Activated CD4-positive, alpha-beta T cell treated with anti-CD3 and anti-CD28 coated beads, Interleukin-2, amount 50 U/mL, for 4 hours (primary cell): Measurements from ENCODE around the gene ELFN2.

Experiments used
- DNase-seq, 2 experiments: peaks; one replicate each; pipeline ENCODE4 v3.0.0-alpha.2; 2020

The ELFN2 gene

DNA sequence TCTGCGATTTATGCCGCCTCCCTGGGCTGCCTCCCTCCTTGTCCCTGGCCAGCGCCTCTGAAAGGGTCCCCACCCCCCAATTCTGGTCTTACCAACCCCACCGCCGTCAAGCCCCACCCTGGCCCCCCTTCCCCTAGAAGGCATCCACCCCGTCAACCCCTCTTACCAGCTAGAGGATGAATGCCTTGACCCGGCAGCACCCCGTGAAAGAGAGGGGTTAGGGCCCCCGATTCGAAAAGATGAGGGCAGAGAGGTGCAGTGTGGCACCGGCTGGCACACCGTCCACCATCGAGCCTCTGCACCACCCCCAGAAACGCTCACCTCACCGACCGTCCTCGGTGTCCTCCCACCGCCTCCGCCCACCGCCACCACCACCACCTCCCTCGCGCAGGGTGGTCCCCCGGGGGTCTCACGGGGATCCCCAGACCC lies 559 bp downstream of the ELFN2 start:
- no peak for DNase-seq

DNA sequence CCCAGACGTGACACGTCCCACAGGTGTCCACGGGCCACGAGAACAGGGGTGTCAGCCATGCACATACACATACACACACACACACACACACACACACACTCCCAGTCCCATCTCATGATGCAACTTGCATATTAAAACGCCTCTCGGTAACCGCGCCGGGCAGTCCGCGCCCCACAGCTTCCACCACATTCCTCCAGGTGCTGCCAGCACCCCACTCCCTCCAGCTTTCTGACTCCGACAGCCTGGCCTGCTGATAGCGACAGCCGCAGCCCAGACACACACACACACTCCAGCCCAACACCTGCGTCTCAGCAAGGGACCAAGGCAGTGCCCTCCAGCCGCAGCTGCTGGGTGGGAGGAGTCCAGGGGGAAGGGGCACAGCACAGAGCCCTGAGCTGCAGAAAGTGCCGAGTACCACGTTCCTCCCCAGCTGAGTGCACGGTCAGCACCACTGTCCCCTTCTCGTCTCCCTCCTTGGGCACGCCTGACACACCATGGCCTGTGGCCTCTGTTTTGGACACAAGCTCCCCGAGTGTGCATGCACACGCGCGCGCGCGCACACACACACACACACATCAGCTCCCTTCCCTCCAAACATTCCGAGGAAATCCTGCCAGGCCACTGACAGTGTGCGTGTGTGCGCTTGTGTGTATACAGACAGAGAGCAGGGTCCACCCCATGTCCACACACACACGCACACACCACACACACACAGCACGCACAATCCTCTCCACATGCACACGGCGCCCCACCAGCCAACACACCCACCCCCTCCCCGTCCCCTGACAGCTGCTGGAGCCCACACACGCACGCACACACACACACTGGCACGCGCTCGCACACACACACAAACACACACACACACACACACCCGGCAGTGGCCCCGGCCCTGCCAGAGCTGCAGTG lies 1.2 kb downstream of the ELFN2 start:
- DNase-seq: no peak

DNA sequence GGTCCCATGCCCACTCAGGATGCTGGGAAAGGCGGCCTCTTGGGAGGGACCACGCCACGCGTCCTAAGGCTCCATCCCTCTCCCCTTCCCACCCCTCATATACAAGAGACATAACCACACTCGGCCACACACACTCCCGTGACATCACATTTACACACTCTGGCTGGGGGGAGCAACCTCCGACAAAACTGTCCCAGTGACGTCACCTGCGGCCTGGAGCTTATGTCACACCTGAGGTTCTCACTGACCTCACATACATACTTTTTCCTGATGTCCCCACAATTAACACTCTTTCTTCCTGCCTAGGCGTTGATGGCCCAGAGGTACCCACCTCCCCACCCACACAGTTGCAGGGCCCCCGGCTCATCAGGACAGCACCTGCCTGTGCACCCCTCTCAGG lies 1.9 kb downstream of the ELFN2 start:
- no peak for DNase-seq

DNA sequence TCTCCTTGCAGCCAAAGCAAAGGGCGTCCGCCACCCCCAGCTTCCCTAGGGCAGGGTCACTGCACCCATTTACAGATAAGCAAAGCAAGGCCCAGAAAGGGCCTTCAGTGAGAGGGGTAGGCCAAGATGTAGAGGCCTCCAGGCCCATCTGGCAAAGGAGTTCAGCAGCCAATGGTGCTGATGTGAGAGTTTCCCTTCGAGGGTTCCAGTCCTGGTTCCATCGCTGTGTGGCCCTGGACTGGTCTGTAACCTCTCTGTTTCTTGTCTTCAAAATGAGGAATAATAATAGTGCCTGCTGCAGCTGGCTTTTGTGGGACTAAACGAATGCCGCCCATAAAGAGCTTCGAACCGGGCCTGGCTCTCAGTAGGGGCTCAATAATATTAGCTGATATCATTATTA lies 4.0 kb downstream of the ELFN2 start:
- DNase-seq: no peak

DNA sequence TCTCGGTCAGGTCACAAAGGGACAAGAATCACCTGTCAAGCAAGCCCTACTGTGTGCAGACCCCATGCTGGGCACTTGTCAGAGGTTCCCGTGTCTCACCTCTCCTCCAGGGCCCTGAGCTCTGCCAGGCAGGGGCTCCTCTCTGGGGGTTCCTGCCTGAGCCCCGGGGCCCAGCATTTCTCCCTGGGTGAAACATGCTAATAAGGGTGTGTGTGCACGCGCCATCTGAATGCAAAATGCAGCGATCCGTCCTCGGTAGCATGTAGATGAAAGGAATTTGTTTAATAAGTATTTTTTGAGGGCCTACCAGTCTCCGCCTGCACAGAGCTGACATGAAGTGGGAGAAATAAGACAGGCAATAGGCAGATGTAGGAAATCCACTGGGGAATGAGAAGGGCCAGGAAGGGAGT lies 5.8 kb downstream of the ELFN2 start:
- no peak for DNase-seq

DNA sequence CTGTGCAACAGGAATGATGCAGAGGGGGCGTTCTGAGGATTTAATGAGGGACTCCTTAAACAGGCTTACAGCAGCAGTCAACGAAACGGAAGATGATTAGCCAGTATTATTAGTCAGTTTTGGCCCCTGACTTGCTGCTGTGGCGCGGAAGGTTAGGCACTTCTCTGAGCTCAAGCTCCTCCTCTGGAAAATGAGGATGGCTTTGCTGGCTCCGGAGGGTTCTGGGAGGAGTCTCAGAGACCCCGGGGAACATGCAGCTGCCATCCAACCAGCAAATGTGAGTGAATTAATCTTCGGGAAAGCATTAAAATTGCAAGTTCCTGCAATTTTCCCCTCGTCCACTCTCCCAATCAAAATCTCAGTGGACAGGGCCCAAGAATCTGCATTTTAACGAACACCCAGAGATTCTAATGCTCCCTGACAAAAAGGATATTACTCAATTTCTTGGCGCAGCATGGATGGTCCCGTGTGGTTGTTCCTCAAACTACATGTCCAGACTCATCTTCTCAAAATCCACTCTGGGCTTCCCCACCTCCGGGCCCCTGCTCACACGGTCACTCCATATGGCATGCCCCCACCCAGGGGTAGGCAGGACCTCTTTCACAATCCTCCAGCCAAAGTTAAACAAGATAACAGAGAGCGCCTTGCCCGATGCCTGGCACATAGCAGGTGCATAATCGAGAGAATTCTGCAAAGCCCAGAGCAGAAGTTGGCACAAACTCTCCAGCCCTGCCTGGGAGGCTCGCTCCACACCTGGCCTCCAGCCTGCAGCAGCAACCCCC lies 6.4 kb downstream of the ELFN2 start:
- no peak for DNase-seq

DNA sequence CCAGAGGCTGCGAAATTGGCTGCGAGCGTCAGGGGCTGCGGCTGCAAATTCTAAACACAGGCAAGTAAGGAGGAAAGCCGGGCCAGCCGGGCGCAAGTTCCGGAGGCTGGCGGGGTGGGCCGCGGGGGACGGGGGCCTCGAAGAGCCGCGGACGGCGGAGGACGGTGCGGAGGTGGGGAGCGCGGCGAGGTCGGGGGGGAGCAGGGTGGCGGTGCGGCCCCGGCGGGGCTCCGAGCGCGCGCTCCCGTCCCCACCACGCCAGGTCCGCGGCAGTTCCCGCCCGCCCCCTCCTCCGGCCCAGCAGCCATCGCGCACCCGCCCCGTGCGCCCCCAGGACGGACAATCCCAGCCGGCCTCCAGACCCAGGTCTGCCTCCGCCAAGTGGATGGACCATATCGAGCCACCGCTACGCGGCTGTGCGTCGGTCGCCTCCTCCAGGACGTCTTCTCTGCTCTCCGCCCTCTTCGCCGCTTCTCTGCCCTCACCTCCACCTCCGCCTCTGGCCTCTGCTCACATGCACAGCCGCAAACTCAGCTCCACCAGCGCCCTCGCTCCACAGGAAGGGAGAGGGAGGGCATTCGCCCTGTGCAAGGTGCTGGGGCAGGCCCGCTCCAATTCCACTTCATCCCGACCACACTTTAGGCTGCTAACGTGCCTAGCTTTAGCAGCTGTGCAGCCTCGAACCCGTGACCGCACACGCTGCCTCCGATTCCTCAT lies 7.2 kb downstream of the ELFN2 start:
- peak in 1 of 2 experiments; percentile 9 for DNase-seq

DNA sequence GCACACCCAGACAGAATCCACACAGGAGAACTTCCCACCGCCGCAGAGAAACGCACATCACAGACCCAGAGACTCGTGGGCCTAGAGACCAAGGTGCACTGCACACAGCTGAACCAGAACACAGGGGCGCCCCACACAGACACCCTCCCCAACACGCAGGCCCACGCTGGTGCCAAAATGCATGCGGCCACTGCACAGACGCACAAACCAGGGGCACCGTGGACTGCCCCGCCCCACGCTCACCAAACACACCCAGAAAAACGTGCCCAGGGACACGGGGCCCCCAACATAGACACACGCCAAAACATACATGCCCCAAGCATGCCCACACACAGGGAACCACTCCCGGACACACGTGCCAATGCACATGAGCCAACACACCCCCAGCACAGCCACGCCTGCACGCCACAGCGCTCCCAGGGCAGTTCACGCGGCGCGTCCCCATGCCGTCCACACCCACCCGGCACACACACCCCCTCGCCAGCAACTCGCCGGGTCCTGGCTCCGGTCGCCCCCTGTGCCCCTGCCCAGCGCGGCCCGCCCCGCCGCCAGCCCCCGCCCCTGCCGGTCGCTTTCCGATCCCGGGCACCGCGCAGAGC lies 7.8 kb downstream of the ELFN2 start:
- no peak for DNase-seq

DNA sequence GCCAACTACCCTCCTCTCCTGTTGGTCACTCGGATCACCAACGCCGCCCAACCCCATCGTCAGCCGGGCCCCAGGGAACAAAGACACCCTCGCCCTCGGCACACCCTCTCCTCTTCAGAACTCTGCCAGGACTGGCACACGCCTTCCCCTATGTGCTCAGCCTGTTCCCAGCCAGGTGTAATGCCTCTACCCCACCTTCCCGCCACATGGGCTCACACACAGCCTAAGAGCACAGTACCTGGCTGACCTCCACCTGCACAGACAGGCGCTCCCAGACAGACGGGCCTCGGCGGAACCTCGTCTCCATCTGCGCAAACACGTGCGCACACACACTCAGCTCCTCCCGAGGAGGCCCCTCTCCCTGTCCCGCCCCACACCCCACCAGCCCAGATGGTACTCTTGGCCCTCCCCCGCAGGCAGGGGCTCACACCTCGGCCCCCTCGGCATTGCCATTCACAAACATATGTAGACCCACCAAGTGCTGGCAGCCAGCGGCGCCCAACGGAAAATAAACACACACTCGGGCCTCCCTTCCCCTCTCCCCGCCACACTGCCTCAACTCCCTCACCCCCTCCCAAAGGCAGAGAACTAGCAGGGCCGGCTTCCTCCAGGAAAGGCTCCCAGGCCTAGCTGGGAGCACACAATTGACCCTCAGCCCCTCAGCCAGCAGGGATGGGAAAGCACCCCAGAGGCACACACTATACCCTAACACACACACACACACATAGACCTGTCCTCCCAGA lies 8.5 kb downstream of the ELFN2 start:
- DNase-seq: no peak

DNA sequence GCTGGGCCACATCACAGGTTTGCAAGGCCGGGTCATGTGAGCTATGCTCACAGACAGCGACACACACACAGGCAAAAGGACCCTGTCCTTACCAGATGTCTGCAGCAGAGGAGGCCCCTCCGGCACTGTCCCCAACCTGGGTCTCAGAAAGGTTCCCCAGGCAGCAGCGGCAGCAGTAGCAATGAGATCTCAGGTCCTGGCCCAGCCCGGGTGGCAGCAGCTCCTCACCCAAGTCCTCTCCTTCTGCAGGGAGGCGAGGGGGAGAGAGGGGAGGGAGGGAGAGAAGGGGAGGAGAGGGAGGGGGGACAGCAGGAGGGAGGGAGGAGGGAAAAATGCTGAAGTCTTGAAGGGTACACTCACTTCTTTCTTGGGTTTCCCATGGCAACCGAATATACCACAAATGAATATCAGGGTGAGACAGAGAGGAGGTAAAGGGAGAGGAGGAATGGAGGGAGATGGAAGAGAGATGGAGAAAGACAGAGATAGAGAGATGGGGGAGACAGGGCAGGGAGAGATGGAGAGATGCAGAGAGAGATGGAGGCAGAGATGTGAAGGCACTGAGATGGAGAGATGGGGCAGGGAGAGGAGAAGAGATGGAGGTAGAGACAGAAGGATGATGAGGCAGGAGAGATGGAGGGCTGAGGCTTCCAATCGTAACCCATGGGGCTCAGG lies 9.5 kb downstream of the ELFN2 start:
- no peak for DNase-seq

DNA sequence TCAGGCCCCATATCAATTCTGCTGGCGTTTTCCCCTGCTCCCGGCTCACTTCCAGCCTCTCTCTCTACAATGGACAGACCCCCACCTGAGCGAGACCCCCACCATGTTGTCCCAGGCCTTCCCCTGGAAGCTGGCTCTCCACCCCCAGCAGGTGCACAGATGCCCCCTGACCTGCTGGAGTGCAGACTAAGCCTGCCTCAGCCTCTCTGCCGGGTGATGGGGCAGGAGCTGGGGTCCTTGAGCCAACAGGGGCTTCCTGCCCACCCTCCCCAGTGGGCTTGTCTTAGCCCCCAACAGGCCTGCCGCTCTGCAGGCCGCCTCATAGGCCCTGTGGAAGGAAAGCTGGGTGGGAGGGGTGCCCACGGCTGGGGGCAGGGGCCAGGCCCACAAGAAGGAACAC lies 10.0 kb downstream of the ELFN2 start:
- no peak for DNase-seq

DNA sequence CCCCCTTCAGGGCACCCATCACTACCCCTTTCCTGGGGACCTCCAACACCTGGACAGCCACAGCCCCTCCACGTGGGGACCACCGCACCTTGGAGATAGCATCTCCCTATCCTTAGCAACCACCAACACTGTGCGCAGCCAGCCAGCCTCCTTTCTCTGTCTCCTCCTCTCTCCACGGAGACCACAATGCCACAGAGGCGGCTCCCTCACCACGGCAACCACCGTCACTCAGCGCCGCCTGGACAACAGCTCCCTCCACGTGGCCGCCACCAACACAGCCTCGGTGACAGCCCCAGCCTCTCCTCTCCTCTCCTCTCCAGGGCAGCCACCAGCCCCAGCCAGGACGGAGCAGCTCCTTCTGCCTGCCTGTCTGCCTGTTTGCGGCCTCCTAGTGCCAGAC lies 10.5 kb downstream of the ELFN2 start:
- DNase-seq: no peak

DNA sequence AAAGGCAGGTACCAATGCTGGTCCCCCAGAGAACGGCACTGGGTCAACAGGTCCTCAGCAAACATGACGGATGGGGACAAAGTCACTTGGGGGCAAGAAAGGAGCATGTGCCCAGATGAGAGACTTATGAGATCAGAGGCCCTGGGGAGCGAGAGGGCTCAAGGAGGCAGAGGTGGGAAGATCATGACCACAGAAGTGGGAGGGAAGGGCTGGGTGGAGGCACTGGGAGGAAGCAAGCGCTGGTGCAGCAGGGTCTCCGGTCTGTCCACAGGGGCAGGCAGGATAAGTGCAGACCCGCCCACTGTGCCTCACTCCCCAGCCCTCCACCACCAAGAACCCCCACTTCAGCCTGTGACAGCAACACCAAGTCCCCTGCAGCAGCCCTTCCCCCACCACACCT lies 10.9 kb downstream of the ELFN2 start:
- no peak for DNase-seq

DNA sequence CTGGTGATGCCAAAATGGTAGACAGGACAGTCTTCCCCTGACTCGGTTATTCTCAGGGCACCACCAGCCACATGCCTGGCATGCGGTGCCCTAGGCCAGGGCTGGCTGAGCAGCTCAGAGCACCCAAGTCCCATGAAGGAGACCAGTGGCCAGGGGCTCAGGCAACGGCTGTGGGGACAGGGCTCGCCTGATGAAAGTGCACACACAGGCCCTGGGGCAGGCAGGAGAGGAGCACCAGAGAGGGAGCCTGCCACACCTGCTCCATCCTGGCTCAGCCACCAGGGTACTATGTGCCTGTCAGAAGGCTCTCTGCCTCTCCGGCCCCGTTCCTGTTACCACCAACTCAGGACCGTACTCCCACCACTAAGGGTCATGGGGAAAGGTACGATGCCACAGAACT lies 12.1 kb downstream of the ELFN2 start:
- no peak for DNase-seq

DNA sequence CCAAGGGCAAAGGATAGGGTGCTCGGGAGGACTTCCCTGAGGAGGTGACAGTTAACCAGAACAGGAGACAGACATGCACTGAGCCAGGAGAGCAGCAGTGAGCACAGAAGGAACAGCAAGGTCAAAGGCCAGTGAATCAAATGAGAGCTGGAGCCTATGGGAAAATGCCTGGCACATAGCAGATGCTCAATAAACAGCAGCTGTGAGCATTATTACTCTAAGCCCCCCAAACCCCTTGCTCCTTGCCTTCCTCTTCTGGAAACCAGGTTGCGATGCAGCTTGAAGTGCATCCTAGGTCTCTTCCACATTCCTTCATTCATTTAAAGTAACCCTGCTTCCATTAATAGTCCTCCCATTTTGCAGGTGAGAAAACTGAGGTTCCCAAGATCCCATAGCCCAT lies 13.0 kb downstream of the ELFN2 start:
- no peak for DNase-seq

DNA sequence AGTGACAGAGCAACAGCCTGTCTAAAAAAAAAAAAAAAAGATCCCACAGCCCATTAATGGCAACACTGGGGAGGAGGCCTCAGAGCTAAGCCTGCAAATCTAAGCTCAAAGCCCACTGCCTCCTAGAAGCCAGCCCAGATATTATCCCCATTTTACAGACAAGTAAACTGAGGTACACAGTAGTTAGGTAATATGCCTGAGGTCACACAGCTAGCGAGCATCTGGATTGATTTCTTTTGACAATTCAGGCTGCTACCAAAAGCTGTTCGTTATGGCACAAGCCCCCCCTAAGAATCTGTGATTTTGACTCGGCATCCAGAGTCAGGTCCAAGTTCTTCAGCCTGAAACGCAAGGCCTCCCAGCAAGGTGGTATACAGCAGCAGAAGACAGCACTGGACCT lies 13.7 kb downstream of the ELFN2 start:
- no peak for DNase-seq

DNA sequence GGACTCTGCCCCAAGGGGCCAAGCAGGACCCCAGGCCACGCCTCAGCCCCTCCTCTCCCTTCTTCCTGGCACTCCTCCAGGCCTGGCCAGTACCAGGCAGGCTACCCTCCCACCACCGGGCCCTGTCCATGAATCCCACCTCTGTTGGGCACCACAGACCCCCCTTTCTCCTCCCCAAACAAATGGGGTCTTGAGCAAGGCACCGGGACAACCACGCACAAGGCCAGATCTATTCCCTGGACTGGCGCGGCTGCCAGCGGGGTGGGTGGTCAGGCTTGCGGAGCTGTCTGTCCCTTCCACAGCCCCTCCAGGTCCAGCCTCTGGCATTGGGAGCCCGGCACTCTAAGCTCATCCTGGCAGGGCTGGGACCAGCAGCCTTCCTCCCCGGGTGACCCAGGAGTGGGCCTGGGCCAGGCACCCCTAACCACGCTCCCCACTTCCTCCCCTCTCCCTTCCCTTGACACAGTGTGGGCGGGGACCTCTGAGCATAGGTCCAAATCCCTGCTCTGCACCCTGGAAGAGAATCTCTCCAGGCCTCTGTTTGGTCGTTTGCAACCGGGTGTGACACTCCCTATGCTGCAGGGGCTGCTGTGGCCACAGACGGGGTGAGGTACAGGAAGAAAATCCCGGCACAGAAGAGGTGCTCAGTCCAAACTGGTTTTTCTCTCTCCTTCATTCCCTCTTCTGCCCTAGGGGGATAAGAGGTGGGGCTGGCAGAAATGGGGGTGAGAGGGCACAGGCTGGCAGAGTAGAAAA lies 14.6 kb downstream of the ELFN2 start:
- DNase-seq: no peak

DNA sequence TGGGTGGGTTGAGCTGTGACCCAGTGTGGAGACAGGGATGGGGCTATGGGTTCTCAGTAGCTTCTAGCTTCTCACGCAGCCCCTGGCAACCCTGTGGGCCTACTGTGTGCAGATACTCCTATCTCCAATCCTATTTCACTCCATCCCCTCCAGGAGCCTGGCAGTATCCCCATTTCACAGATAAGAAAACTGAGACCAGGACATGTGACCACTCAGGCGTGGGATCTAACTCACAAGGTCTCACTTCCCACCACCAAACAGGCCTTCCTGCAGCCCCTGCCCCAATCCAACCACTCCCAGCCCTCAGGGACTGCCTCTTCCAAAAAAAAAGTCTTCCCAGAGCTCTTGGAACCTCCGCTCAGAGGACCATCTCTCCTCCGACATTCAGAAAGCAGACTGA lies 15.6 kb downstream of the ELFN2 start:
- DNase-seq: no peak

DNA sequence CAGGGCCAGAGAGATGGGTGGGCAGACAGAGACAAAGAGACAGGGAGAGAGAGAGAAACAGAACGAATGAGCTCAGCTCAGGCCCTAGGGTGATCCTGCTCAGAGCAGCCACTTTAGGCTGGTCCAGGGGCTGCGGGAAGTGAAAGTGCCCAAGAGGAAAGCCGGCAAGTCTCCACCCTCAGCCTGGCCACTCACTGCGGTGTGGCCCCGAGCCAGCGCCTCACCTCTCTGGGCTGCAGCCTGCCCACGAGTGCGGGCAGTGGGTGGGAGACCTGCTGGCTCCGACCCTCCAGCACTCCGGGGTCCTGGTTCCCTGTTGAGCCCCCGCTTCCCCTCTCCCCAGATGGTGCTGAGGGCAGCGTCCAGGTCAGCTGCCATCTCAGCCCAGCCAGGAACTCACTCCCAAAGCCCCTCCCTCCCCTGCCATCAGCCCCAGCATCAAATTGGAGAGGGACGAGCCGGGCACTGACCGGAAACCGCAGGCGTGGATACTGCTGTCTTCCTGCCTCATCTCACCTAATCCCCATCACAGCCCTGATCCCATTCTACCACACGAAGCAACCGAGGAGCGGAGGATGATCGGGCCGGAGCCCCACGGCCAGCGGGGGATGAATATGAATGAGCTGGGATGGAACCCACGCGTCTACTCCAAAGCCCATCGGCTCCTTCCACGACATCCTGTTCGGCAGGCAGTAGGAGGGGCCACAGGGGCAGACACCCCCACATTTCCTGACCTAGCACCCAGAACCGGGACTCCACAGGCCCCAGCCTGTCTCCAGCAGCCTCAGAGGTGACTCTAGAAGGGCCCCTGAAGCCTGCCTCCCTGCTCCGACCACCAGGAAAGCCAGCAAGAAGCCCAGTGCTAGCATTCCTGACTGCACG lies 16.9 kb downstream of the ELFN2 start:
- no peak for DNase-seq

DNA sequence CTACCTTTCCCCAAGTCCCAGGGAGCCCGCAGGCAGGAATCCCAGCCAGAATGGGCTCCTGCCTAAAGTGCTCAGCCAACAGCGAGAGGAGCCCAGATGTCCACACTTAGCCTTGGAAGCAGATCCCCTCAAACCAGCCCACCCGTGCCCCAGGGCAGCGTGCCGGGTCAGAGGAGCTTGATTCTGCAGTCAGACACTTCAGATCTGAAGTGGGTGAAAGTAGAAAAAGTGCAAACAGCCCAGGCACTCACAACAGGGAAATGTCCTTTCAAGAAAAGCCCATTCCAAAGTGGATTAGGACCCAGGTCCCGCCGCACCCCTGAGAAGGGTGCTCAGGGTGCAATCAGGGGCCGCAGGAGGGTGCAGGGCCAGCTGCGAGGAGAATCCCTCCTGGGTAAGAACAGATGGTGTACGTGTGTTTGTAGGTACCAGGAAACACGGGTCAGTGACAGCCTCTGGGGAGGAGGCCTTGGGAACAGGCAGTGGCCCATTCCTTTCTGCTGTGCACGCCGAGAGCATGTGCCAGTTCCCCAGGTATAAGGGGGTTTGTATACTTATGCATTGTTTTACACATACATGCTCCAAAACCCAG lies 17.7 kb downstream of the ELFN2 start:
- DNase-seq: no peak
